PC-3 (cell line): Measurements from ENCODE around the gene RNF150.

Source experiments
- CTCF ChIP-seq: fragments of 300-600 bp; sonication (generic); conservative IDR thresholded peaks from 2 replicates; pipeline ENCODE4 v1.5.1; 2017; ENCODE audit warnings: antibody characterized with exemption, low read depth, mild to moderate bottlenecking, low read length
- EZH2 ChIP-seq: fragments of 300-600 bp; sonication (generic); IDR thresholded peaks from one replicate; pipeline ENCODE4 v1.6.1; 2017; ENCODE audit warnings: antibody characterized with exemption, mild to moderate bottlenecking, low read length; ENCODE audit not compliant: unreplicated experiment

DNA sequence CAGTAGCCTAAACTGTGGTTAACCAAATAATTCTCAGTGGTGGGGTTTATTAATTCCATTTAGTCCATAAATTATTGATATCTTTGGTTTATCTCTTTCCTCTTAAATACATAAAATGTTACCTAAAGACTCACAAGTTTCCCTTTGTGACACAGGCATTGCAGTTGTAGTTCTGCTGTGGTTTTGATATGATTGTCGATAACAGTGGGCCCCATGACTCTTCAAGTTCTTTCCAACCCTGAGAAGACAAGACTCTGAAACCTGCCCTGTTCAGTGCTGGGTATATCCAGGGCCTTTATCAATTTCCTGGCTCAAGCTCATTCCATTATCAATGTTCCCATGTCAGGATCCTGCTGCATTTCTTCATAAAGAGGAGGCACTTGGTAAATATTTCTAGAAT, 259.2 kb downstream of the RNF150 start:
- no peak for TF ChIP-seq CTCF
- TF ChIP-seq EZH2, result no peak
